GM12875 (cell line): ENCODE measurements around the gene KRTAP7-1.

ENCODE experiments used
- H3K4me3 ChIP-seq: one replicate; pipeline ENCODE4 v1.5.1; 2011; ENCODE audit warnings: low read depth, low read length, control low read depth
- TF ChIP-seq, protein P1 (sequence below): IDR thresholded peaks from 2 replicates; pipeline ENCODE4 v1.5.1; 2011; ENCODE audit warnings: low read depth, mild to moderate bottlenecking, control low read depth, inconsistent platforms, low read length, moderate library complexity, borderline replicate concordance; ENCODE audit not compliant: insufficient read depth

The KRTAP7-1 gene

DNA sequence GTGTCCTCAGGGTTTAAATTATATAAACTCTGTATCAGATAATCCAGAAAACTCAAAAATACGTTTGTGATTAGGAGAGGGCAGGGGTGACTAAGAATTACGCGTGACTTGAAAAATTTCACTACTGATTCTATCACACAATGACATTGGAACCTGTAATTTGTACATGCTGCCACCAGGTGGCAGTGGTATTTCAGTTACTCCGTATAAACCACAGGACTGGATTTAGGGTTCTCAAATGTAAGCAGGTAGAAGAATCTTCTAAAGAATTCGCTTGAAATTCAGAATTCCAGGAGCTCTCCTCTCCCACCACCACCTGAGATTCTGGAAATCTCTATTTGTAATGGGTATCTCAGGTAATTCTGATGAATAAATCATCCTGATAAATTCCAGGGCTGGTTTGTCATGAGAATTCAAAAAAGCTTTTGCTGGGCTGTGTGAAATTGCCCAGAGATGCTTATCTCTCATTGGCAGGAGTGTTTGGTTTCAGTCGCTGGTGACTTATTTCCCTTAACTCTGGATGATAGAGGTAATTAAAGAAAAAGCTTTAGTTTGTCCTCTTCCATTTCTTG, 1.7 kb upstream of the KRTAP7-1 start:
- H3K4me3 ChIP-seq: no peak overlapping the region
- TF ChIP-seq, protein P1, sequence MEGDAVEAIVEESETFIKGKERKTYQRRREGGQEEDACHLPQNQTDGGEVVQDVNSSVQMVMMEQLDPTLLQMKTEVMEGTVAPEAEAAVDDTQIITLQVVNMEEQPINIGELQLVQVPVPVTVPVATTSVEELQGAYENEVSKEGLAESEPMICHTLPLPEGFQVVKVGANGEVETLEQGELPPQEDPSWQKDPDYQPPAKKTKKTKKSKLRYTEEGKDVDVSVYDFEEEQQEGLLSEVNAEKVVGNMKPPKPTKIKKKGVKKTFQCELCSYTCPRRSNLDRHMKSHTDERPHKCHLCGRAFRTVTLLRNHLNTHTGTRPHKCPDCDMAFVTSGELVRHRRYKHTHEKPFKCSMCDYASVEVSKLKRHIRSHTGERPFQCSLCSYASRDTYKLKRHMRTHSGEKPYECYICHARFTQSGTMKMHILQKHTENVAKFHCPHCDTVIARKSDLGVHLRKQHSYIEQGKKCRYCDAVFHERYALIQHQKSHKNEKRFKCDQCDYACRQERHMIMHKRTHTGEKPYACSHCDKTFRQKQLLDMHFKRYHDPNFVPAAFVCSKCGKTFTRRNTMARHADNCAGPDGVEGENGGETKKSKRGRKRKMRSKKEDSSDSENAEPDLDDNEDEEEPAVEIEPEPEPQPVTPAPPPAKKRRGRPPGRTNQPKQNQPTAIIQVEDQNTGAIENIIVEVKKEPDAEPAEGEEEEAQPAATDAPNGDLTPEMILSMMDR: peak; percentile 49; the same call in 1 of the 2 replicates

DNA sequence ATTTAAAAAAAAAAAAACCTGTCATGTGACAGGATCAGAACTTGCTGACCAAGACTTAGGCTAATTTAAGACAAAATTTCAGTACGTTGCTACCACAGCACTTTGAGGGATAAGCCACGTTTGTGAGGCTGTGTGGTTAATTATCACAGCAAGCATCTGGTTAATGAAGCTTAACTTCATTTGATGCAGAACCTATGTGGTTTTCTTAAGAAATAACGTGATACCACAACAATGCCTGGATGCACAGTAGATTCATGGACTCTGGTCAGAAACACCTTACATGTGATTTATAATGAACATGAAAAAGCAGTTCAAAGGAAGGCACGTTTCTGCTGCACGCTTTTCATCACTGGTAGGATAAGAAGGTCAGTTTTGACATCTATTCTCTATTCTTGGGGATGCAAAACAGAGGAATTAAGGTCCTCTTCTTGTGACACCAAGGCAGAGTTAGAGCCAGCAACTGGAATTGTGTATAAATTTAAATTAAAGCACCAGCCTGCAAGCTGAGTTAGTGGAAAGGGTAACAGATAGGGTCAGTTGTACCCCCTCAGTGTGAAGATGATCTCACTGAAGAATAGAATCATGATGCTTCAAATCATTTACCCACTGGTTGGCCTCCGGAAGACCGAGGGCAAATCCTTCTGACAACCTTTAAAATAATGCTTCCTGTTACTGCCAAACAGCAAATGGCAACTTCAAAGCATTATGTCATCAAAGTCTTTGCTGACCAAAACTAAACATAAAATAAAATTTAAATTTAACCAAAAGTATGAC, 10.5 kb downstream of the KRTAP7-1 start:
- no peak overlapping the region for H3K4me3 ChIP-seq
- TF ChIP-seq, protein P1: no peak

DNA sequence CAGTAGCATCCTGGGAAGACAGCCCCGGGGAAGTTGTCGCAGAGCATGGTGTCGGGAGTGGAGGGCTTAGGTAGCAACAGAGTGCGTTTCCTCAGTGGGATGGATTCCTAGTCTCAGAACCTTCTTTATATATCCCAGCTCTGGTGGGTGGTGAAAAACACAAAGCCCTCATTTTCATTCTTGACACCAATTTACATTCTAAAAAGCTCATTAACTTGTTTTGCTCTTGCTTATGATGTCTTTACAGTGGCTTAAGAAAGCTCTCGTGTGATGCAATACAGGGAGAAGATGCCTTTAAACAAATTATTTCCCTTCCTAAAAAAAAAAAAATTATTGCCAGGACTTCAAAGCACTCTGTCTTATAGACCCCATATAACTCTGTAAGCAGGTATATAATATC, 16.4 kb downstream of the KRTAP7-1 start, which contains the start of gene KRTAP8-1:
KRTAP8-1 (minus strand) TSS at position 101 of the 400 bp plus-strand sequence; CDS start at position 47, 54 bp downstream.
- TF ChIP-seq, protein P1: no peak
- no peak within 1 kb of the TSS for H3K4me3 ChIP-seq

DNA sequence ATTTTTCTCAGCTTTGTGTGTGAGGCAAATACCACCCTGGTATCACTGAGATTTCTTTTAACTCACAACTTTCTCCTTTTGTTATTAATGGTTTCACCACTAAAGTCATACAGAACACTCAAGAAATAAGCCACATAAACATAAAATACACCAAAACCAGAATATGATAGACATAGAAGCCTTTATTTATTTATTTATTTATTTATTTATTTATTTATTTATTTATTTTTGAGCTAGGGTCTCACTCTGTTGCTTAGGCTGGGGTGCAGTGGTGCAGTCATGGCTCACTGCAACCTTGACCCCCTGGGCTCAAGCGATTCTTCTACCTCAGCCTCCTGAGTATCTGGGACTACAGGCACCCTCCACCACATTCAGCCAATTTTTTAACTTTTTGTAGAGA, 29.0 kb downstream of the KRTAP7-1 start:
- H3K4me3 ChIP-seq: no peak overlapping the region
- TF ChIP-seq, protein P1: no peak

DNA sequence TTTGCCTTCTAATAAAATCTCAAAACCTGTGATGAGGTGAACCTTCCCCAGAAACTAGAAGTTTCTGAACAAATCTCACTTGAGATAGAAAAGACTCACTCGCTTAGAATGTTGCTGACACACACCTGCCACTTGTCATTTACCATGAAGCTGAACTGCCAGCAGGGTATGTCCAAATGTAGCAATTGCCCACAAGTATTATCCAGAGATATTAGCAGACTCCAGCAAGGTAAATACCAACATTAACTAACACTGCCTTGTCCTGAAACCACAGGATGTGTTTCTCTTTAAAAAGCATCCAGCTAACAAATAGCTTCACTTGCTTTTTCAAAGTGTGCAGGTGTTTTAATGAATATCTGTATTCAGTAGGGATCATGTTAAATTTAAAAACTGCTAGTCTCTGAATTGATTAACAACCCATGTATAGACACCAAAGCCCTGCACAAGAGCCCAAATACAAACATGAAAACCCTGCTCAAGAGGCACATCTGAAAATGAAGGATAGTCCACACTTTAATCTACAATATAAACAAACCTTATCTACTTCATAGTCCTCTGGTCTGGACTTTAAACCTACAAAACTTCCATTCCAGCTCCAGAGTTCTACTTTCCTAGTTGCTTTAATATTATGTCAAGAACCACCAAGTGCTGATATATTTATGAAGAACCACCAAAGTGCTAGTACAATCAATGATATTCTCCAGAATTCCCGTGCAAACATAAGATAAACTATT, 35.8 kb downstream of the KRTAP7-1 start:
- no peak overlapping the region for H3K4me3 ChIP-seq
- TF ChIP-seq, protein P1: no peak

- TF ChIP-seq, protein P1: no peak
- no peak overlapping the region for H3K4me3 ChIP-seq
Measured at GRCh38 chr21:30779249-30779648, 50.3 kb downstream of the KRTAP7-1 start.
